ENCODE measurements around the gene SH3GL3. TPM values are rescaled to one million over a fixed set of nuclear protein-coding genes. Genes with fewer than 3 reads are reported as not detected.

The SH3GL3 gene
- total RNA-seq, 4 donors from 2014 or later, result 0.34 to 1.2 TPM; not detected in 2

DNA sequence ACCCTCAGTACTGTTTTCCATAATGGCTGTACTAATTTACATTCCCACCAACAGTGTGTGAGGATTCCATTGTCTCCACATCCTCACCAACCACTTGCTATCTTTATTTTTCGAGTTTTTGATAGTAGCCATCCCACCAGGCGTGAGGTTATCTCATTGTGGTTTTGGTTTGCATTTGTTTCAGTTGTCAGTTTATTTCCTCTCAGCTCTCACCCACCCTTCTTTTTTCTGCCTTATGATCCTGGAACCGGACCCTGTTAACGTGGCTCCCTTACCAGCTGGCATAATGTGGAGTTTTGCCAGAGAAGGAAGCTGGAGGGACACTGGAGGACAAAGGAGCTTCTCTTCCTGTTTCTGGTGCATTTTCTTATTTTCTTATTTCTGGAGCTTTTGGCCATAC is 25.1 kb upstream of the SH3GL3 start:
- H3K27ac ChIP-seq, result no peak overlapping the region
- H3K36me3 ChIP-seq, result no peaks in the 10 kb centered on the region
- DNase-seq (ENCODE audit: low spot score in 2 of 2), result no peak
- TF ChIP-seq POLR2A (IDR thresholded peaks at IDR 0.05) (no peak), POLR2AphosphoS5 (IDR thresholded peaks at IDR 0.05) (no peak)
- H3K4me3 ChIP-seq, result no peak overlapping the region
- H3K4me1 ChIP-seq, result no peaks in the 10 kb centered on the region
- 75% methylated on average over 4 of the region's 4 CpGs for WGBS
- peaks cover 2% of the 10 kb centered on the region for H3K27me3 ChIP-seq
- H3K9me3 ChIP-seq, result no peaks in the 10 kb centered on the region

DNA sequence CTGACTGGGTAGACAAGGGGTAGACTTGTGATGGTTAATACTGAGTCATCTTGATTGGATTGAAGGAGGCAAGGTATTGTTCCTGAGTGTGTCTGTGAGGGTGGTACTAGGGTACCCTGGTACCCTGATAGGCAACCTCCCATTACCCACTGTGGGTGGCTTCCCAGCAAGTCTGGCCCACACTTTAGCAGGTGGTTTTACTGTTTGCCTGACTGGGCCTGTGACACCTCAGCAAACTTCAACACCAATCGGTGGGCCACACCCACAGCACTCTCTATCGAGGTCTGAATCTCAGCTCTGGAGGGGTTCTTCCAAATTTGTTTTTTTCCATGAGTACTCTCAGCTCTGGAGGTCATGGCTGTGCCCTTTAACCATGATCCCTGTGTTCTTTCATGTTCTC is 24.6 kb upstream of the SH3GL3 start:
- no peaks in the 10 kb centered on the region for H3K36me3 ChIP-seq
- H3K4me3 ChIP-seq, result no peak overlapping the region
- WGBS, result 56% methylated on average over 2 of the region's 2 CpGs
- peaks cover 2% of the 10 kb centered on the region for H3K27me3 ChIP-seq
- no peaks in the 10 kb centered on the region for H3K4me1 ChIP-seq
- H3K9me3 ChIP-seq, result no peaks in the 10 kb centered on the region
- DNase-seq (ENCODE audit: low spot score in 2 of 2), result no peak
- no peak for TF ChIP-seq POLR2A (IDR thresholded peaks at IDR 0.05)
- TF ChIP-seq, protein P1, sequence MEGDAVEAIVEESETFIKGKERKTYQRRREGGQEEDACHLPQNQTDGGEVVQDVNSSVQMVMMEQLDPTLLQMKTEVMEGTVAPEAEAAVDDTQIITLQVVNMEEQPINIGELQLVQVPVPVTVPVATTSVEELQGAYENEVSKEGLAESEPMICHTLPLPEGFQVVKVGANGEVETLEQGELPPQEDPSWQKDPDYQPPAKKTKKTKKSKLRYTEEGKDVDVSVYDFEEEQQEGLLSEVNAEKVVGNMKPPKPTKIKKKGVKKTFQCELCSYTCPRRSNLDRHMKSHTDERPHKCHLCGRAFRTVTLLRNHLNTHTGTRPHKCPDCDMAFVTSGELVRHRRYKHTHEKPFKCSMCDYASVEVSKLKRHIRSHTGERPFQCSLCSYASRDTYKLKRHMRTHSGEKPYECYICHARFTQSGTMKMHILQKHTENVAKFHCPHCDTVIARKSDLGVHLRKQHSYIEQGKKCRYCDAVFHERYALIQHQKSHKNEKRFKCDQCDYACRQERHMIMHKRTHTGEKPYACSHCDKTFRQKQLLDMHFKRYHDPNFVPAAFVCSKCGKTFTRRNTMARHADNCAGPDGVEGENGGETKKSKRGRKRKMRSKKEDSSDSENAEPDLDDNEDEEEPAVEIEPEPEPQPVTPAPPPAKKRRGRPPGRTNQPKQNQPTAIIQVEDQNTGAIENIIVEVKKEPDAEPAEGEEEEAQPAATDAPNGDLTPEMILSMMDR (IDR thresholded peaks at IDR 0.05), result no peak
- no peak for TF ChIP-seq POLR2AphosphoS5 (IDR thresholded peaks at IDR 0.05)
- TF ChIP-seq EP300 (IDR thresholded peaks at IDR 0.05), result no peak
- no peak overlapping the region for H3K27ac ChIP-seq

DNA sequence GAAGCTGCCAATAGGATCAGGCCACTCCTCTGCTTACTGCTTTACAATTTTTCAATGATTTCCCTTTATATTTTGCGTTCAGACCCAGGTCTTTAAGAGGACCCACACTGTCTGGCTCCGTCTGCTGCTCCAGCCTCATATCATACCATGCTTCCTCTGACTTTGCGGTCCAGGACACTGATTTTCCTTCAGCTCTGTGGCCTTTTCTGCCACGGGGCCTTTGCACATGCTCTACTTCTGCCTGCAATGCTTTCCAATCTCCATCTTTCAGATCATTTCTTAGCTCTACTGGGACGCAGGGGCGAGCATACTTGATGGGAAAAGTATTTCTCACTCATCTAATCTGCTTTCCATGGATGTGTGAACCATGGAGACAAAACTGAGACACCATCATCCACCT is 23.0 kb upstream of the SH3GL3 start:
- DNase-seq (ENCODE audit: low spot score in 2 of 2), result no peak
- Histone ChIP-seq H3K36me3 (no peaks in the 10 kb centered on the region), H3K27me3 (peaks cover 2% of the 10 kb centered on the region), H3K4me3 (no peak overlapping the region), H3K27ac (no peak overlapping the region), H3K9me3 (no peaks in the 10 kb centered on the region), H3K4me1 (no peaks in the 10 kb centered on the region)
- WGBS, result 87% methylated on average over 6 of the region's 6 CpGs
- TF ChIP-seq POLR2A (IDR thresholded peaks at IDR 0.05) (no peak), EP300 (IDR thresholded peaks at IDR 0.05) (no peak), POLR2AphosphoS5 (IDR thresholded peaks at IDR 0.05) (no peak)
- TF ChIP-seq, protein P1 (IDR thresholded peaks at IDR 0.05), result no peak

DNA sequence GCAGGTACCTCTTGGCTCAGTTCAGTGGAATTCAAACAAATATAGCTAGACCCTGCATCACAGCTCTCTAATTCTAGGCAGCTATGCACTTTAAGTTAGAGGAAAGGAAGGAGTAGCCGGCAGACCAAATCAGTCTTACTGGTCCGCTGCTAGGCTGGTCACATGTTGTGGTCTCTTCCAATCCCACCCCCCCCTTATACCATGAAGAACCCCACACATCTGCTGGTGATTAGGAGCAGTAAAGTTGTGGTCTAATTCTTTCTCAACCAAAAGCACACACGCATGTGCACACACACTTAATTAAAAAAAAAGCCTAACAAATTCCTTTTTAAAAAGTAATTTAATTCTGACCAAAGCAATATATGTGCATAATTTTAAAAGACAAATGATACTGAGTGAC is 16.7 kb upstream of the SH3GL3 start:
- Histone ChIP-seq H3K4me3 (no peak overlapping the region), H3K27ac (no peak overlapping the region), H3K36me3 (no peaks in the 10 kb centered on the region), H3K27me3 (no peaks in the 10 kb centered on the region), H3K4me1 (no peaks in the 10 kb centered on the region), H3K9me3 (no peaks in the 10 kb centered on the region)
- WGBS, result 43% methylated on average over 3 of the region's 3 CpGs
- TF ChIP-seq, protein P1 (IDR thresholded peaks at IDR 0.05), result no peak
- TF ChIP-seq POLR2A (IDR thresholded peaks at IDR 0.05) (no peak), EP300 (IDR thresholded peaks at IDR 0.05) (no peak)
- no peak for DNase-seq (ENCODE audit: low spot score in 2 of 2)

DNA sequence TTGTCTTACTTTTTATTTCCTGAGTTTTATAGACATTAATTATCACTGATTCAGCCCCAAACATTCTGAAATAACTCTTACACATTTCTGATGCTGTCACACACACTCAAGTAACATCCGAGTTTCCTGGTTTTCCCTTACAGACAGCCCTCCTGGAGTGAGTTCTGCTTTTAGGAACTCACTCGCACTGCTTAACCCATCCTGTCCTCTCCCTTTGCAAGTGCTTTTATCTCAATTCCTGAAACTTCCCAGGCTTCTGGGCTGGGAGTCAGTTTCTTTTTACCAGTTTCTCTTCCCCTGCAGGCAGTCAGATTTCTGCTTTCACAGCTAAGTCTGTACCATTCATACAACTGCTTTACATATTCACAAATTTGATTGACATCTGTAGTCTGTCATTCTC is 15.6 kb upstream of the SH3GL3 start:
- TF ChIP-seq, protein P1 (IDR thresholded peaks at IDR 0.05), result no peak
- no peak for TF ChIP-seq EP300 (IDR thresholded peaks at IDR 0.05)
- no peak for TF ChIP-seq POLR2A (IDR thresholded peaks at IDR 0.05)
- no peak for TF ChIP-seq POLR2AphosphoS5 (IDR thresholded peaks at IDR 0.05)
- no peaks in the 10 kb centered on the region for H3K9me3 ChIP-seq
- H3K4me3 ChIP-seq, result no peak overlapping the region
- no peaks in the 10 kb centered on the region for H3K36me3 ChIP-seq
- no peak for DNase-seq (ENCODE audit: low spot score in 2 of 2)
- no peaks in the 10 kb centered on the region for H3K27me3 ChIP-seq
- WGBS, result 63% methylated on average over 2 of the region's 2 CpGs
- H3K27ac ChIP-seq, result no peak overlapping the region
- no peaks in the 10 kb centered on the region for H3K4me1 ChIP-seq

DNA sequence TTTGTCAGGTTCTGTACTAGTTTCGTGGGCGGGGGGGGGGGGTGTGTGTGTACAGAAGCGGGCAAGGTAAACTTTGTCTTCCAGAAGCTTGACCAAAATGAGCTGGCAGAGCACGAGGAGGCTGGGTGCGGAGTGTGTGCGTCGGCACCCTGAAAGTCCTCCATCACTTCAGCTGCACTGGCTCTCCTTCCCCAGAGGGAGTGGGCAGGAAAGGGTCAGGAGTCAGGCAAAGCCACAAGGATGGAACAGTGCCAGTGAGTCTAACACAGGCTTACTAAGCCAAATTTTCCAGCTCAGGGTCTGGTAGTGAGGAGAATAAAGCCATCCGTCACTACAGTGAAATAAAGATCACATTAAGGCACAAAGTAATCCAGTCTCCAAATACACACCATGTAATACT is 11.9 kb upstream of the SH3GL3 start:
- H3K9me3 ChIP-seq, result no peaks in the 10 kb centered on the region
- no peak overlapping the region for H3K4me3 ChIP-seq
- WGBS, result 49% methylated on average over 8 of the region's 8 CpGs
- no peak overlapping the region for H3K27ac ChIP-seq
- TF ChIP-seq POLR2A (IDR thresholded peaks at IDR 0.05) (no peak), POLR2AphosphoS5 (IDR thresholded peaks at IDR 0.05) (no peak), EP300 (IDR thresholded peaks at IDR 0.05) (no peak)
- TF ChIP-seq, protein P1 (IDR thresholded peaks at IDR 0.05), result no peak
- DNase-seq (ENCODE audit: low spot score in 2 of 2), result no peak
- H3K36me3 ChIP-seq, result no peaks in the 10 kb centered on the region
- H3K4me1 ChIP-seq, result no peaks in the 10 kb centered on the region
- no peaks in the 10 kb centered on the region for H3K27me3 ChIP-seq
